ENCODE results near the gene TAAR6. TPM values are rescaled to one million over a fixed set of nuclear protein-coding genes. Genes with fewer than 3 reads are reported as not detected.

The TAAR6 gene
- total RNA-seq, 4 donors from 2014 or later = not detected

- no peak overlapping the region for H3K4me3 ChIP-seq (ENCODE audit: low read depth, poor library complexity, severe bottlenecking)
- 38 to 48% methylated on average over 4 of the region's 4 CpGs for WGBS, 2 donors
- TF ChIP-seq CTCF (IDR thresholded peaks at IDR 0.05) (no peak), POLR2A (IDR thresholded peaks at IDR 0.05) (no peak)
- no peak for DNase-seq (ENCODE audit: low spot score in 2 of 2)
- intact Hi-C loops (cut with DNase I; ENCODE audit: low total_unique reads) = no loop called here
These were observed 952 bp upstream of the TAAR6 start for GRCh38 chr6:132569170-132569569.

- no peak for DNase-seq (ENCODE audit: low spot score in 2 of 2)
- no peak for TF ChIP-seq CTCF (IDR thresholded peaks at IDR 0.05)
- TF ChIP-seq POLR2A (IDR thresholded peaks at IDR 0.05) = no peak
- H3K4me3 ChIP-seq (ENCODE audit: low read depth, poor library complexity, severe bottlenecking) = no peak overlapping the region
- intact Hi-C loops (cut with DNase I; ENCODE audit: low total_unique reads) = no loop called here
These were observed 1.7 kb downstream of the TAAR6 start for GRCh38 chr6:132571774-132572173.

GRCh38 chr6:132584698-132585097, 14.6 kb downstream of the TAAR6 start:
- intact Hi-C loops (cut with DNase I; ENCODE audit: low total_unique reads) = no loop called here
- H3K4me3 ChIP-seq (ENCODE audit: low read depth, poor library complexity, severe bottlenecking) = no peak overlapping the region
- DNase-seq (ENCODE audit: low spot score in 2 of 2) = no peak
- no peak for TF ChIP-seq POLR2A (IDR thresholded peaks at IDR 0.05)
- WGBS, 2 donors = 73 to 77% methylated on average over 1 of the region's 1 CpG

- DNase-seq (ENCODE audit: low spot score in 2 of 2) = no peak
- WGBS, 2 donors = 57 to 62% methylated on average over 2 of the region's 2 CpGs
- no peak overlapping the region for H3K4me3 ChIP-seq (ENCODE audit: low read depth, poor library complexity, severe bottlenecking)
- TF ChIP-seq CTCF (IDR thresholded peaks at IDR 0.05) (no peak), POLR2A (IDR thresholded peaks at IDR 0.05) (no peak)
- intact Hi-C loops (cut with DNase I; ENCODE audit: low total_unique reads) = no loop called here
These were observed 17.3 kb downstream of the TAAR6 start for GRCh38 chr6:132587424-132587823.

- WGBS, 2 donors = 71 to 83% methylated on average over 5 of the region's 5 CpGs
- TF ChIP-seq POLR2A (IDR thresholded peaks at IDR 0.05) = no peak
- no peak for DNase-seq (ENCODE audit: low spot score in 2 of 2)
- no peak within 1 kb of the TSS for H3K4me3 ChIP-seq (ENCODE audit: low read depth, poor library complexity, severe bottlenecking)
- intact Hi-C loops (cut with DNase I; ENCODE audit: low total_unique reads) = no loop called here
These were observed 19.3 kb downstream of the TAAR6 start, which contains the start of gene TAAR5 for GRCh38 chr6:132589454-132589853. TSS of gene TAAR5 (minus strand) at chr6:132589741. CDS start at chr6:132589686, 55 bp downstream.

GRCh38 chr6:132590362-132590761, 20.2 kb downstream of the TAAR6 start:
- DNase-seq (ENCODE audit: low spot score in 2 of 2) = no peak
- no peak for TF ChIP-seq POLR2A (IDR thresholded peaks at IDR 0.05)
- TF ChIP-seq CTCF (IDR thresholded peaks at IDR 0.05) = no peak
- intact Hi-C loops (cut with DNase I; ENCODE audit: low total_unique reads) = no loop called here
- 83% methylated on average over 1 of the region's 1 CpG for WGBS, 2 donors
- no peak overlapping the region for H3K4me3 ChIP-seq (ENCODE audit: low read depth, poor library complexity, severe bottlenecking)

- no peak for DNase-seq (ENCODE audit: low spot score in 2 of 2)
- WGBS, 2 donors = 52 to 58% methylated on average over 2 of the region's 2 CpGs
- no peak overlapping the region for H3K4me3 ChIP-seq (ENCODE audit: low read depth, poor library complexity, severe bottlenecking)
- intact Hi-C loops (cut with DNase I; ENCODE audit: low total_unique reads) = no loop called here
- TF ChIP-seq POLR2A (IDR thresholded peaks at IDR 0.05) = no peak
- no peak for TF ChIP-seq CTCF (IDR thresholded peaks at IDR 0.05)
These were observed 22.7 kb downstream of the TAAR6 start for GRCh38 chr6:132592855-132593254.
